GM18517 (cell line): ENCODE data around the gene USP25.

ENCODE experiments used
- ATAC-seq: cut with Tn5 transposase; IDR thresholded peaks from one replicate; pipeline ENCODE4 v1.9.1; 2021; ENCODE audit warnings: mild to moderate bottlenecking, moderate library complexity; ENCODE audit not compliant: unreplicated experiment

The USP25 gene, protein sequence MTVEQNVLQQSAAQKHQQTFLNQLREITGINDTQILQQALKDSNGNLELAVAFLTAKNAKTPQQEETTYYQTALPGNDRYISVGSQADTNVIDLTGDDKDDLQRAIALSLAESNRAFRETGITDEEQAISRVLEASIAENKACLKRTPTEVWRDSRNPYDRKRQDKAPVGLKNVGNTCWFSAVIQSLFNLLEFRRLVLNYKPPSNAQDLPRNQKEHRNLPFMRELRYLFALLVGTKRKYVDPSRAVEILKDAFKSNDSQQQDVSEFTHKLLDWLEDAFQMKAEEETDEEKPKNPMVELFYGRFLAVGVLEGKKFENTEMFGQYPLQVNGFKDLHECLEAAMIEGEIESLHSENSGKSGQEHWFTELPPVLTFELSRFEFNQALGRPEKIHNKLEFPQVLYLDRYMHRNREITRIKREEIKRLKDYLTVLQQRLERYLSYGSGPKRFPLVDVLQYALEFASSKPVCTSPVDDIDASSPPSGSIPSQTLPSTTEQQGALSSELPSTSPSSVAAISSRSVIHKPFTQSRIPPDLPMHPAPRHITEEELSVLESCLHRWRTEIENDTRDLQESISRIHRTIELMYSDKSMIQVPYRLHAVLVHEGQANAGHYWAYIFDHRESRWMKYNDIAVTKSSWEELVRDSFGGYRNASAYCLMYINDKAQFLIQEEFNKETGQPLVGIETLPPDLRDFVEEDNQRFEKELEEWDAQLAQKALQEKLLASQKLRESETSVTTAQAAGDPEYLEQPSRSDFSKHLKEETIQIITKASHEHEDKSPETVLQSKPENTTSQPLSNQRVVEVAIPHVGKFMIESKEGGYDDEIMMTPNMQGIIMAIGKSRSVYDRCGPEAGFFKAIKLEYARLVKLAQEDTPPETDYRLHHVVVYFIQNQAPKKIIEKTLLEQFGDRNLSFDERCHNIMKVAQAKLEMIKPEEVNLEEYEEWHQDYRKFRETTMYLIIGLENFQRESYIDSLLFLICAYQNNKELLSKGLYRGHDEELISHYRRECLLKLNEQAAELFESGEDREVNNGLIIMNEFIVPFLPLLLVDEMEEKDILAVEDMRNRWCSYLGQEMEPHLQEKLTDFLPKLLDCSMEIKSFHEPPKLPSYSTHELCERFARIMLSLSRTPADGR

DNA sequence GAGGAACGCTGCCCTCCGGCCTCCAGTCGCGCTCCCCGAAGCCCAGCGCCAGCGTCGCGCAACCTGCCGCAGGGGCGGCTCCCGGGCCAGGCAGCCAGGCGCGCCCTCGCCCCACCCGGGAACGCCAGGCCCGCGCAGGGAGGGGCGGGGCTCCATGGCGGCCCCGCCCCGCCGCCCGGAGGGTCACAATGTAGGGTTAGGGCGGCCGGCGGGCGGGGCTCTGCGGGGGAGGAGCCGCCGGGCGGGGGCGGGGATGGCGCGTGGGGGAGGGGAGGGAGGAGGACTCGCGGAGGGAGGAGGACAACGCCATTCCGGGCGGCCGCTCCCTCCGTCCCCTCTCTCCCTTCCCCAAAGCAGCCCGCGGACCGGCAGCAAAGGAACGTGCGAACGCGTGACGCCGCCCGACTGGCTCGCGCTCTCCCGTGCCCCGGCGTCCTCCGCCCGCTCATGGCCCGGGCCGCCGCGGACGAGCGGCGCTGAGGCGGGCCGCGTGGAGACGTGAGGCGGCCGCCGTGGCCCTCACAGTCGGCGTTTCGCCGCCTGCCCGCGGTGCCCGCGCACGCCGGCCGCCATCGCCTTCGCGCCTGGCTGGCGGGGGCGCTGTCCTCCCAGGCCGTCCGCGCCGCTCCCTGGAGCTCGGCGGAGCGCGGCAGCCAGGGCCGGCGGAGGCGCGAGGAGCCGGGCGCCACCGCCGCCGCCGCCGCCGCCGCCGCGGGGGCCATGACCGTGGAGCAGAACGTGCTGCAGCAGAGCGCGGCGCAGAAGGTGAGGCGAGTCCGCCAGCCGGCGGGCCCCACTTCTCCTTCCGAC is at the start of gene USP25:
USP25 (plus strand) TSS at position 309 of the 810 bp plus-strand sequence; CDS start at position 721, 412 bp downstream.
- peak; percentile 53 for ATAC-seq

DNA sequence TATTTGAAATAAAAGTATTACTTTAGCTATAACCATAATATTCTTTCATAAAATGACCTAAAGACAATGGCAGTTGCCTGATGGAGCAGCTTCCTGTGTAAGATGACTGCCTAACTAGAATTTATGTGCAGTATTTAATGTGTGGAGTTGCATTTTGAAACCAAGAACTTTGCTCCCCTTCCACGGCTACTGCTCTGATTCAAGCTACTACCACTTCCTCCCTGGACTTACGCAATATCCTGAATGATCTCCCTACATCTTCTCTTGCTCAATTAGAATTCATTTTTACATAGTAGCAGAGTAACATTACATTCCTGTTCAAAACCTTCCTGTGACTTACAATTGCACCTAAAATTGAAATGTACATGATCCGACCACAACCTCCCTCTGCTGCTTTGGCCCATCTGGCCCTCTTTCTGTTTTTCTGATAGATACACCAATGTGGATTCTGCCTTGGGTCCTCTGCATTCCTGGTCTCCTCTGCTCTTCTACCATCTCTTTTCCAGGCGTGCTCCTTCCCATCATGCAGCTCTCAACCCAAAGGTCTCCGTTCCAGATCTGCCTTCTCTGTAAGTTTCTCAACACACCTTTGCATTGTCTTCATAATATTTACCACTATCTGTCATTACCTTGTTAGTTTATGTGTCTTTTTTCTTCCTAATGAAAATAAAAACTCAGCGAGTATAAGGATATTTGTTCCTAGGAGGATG is 47.4 kb upstream of the USP25 start:
- ATAC-seq: no peak

DNA sequence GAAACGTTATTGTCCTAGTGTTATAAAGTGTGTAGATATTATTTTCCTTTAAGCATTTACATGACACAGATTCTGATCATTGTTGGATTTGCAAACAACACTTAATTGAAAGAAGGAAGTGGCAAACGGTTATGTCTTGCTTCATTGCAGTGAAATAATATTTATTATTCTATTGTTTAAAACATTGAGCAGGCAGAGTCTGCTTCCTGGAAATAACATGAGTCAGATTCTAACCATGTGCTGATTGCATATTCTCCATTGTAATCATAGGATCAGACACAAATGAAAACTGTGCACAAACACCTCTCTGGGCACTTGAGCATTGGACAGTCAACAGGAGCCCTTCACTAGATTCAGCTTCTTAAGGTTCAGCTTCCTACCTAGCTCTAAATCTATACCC is 46.8 kb upstream of the USP25 start:
- no peak for ATAC-seq

DNA sequence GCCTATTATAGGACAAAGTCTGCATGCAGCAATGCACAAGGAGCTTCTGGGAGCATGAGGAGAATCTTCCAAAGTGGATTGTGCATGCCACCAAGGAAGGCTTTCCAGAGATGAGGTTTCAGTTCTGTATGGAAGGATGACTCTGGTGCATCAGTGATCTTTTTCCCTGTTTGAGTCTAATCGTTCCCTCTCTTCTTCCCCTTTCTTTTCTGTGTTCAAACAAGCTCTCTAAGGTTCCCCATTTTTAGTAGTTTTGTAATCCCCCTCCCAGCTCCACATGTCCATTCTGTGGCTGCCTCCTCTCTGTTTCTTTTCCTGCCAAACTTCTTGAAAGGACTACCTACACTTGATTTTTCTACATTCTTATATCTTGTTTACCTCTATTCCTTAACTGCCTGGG is 43.3 kb upstream of the USP25 start:
- no peak for ATAC-seq

GRCh38 chr21:15687208-15687607 is 42.6 kb upstream of the USP25 start:
- no peak for ATAC-seq

DNA sequence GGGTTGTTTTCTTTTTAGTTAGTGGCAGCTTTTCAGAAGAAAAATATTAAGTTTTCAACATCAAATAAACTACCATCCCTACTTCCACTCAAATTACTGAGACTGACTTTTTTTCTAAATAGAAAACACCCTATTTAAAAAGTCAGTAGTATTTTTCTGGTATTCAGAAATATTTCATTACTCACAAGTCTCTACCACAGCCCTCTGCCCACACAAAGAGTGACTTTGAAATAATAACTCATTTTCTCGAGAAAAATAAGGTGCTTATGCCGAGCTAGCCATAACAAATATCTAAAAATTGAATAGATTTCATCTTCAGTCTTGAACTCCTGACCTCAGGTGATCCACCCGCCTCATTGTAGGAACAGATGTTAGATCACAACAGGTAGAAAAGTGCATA is 41.8 kb upstream of the USP25 start:
- no peak for ATAC-seq

DNA sequence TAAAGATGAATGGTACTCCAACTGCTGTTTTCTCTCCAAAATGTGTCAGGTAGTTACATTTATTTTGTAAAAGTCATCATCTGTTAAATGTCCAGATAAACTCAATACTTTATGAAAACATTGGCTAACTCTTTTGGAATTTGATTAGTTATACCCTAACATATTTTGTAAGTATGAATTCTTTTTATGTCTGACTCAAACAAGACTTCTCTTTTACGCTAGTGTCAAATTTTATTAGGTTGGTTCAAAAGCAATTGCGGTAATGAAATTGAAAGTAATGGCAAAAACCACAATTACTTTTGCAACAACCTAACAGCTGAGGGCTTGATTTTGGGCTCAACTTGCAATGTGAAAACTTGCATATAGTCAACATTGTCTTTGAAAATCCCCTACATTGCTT is 41.0 kb upstream of the USP25 start:
- ATAC-seq: no peak

DNA sequence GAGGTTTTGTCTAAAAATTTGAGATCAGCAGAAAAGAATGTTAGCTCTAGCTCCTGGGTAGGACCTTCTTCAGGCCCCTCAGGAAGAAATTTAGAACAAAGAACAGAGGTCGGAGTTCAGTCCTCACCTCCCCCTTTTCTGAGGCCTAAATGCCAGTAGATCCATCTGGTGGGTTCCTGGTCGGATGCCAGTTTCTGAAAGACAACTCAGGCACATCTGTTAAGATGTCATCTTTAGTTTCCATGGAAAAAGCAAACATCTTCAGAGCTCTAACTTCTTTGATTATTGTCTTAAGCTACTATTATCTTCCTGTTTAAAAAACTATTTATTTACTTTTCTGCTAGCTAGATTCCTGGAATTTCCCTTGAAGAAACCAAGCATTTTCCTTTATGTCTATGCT is 37.1 kb upstream of the USP25 start:
- no peak for ATAC-seq

GRCh38 chr21:15695241-15695640 is 34.5 kb upstream of the USP25 start:
- no peak for ATAC-seq

DNA sequence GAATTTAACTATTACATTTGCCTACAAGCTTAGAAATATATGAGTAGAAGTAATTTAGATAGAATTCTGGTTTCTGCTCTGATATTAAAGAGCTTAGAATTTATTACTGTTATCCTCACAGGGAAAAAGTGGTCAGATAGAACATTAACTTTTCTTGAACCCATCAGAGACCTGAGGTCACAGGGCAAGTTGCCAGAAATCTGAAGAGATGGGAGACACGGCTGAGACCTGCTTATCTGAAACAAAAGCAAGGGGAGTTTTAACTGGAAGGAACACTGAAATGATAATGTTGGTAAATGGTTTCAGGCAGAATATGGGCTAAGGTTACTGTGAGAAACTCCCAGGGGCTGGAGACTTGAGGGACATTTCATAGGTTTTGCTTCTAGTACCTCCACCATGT is 28.0 kb upstream of the USP25 start:
- no peak for ATAC-seq

DNA sequence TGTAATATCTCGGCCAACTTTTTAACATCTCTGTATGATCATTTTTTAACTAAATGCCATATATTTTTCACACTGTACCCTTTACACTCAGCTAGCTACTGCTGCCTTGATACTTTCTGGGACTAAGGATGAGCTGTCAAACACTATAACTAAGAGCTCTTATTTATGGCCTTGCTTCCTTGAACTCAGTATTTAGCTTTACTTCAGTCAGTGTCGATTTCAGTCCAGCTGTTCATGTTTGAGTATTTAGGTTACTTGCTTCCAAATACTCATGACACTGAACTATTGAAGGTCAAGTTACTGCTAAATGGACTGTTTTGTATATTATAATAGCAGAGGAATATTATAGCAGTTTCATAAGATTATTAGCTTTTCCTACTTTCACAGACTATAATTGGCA is 25.9 kb upstream of the USP25 start:
- ATAC-seq: no peak

DNA sequence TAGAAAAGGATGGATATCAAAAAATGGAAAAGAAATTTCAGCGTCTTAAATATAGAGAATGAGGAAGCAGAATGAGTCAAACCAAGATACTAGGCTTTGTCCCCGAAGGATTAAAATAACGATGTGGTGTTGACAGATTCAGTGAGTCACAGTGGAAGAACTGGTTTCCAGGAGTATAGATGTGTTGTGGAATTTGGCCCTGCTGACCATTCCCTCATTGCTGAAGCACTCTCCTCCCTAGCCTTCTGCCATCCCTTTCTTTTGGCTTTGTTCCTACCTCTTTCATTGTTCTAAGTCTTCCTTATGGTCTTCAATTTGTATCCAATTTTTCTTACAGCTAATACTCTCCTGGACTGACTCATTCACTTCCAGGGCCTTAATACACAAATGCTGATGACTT is 23.1 kb upstream of the USP25 start:
- ATAC-seq: no peak

GRCh38 chr21:15713412-15713811 is 16.4 kb upstream of the USP25 start:
- ATAC-seq: no peak

DNA sequence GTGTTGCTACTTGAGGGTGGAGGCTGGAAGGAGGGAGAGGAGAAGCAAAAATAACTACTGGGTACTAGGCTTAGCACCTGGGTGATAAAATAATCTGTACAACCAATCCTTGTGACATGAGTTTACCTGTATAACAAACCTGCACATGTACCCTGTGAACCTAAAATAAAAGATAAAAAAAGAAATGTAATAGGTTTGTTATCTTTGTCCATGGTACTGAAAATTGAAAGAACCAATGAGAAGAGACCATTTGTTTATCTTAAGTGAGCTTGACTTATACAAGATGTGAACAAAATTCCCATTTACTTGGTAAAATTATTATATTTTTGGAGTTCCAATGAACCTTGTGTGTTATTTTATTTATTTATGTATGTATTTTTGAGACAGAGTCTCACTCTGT is 11.1 kb upstream of the USP25 start:
- no peak for ATAC-seq

- ATAC-seq: no peak
These were observed 9.8 kb upstream of the USP25 start for GRCh38 chr21:15719976-15720375.

- ATAC-seq: no peak
These were observed 7.0 kb upstream of the USP25 start for GRCh38 chr21:15722591-15723324.

- ATAC-seq: no peak
These were observed 3.8 kb upstream of the USP25 start for GRCh38 chr21:15725949-15726348.

DNA sequence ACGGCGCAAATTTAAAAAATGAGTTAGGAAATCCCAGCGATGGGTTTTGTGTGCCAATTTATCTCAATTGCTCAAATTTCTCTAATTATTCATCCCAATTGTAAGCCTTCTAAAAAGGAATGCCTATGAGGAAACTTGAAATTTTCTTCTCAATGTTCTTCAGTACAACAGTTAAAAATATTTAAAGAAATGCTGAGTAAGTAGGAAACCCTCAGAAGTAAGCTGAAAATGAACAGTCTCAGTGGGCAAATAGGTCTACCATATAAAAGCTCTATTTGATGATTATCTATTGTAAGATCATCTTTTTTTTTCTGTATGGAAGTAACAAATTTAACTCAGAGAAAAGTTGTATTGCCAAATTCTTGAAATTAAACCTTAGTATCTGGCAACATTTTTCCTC is 1.7 kb upstream of the USP25 start:
- no peak for ATAC-seq

DNA sequence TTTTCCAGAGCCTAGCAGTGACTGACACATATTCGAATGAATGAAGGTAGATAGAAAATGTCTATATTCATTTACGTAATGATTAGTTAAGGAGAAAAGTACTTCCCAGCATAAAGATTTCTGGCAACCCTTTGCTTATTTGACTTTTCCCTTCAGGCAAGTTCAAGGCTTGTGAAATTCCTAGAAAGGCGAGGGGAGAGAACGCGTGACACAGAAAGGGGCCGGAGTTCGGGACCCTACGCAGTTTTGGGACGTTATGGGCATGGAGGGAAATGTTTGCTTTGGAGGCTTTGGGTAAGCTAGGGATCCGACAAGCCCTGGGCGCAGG is 472 bp upstream of the USP25 start:
- ATAC-seq: no peak
